ENCODE data around the gene ANKRD18B. TPM values are rescaled to one million over a fixed set of nuclear protein-coding genes. Genes with fewer than 3 reads are reported as not detected.

Gene ANKRD18B
- not detected in 2 replicates for total RNA-seq

DNA sequence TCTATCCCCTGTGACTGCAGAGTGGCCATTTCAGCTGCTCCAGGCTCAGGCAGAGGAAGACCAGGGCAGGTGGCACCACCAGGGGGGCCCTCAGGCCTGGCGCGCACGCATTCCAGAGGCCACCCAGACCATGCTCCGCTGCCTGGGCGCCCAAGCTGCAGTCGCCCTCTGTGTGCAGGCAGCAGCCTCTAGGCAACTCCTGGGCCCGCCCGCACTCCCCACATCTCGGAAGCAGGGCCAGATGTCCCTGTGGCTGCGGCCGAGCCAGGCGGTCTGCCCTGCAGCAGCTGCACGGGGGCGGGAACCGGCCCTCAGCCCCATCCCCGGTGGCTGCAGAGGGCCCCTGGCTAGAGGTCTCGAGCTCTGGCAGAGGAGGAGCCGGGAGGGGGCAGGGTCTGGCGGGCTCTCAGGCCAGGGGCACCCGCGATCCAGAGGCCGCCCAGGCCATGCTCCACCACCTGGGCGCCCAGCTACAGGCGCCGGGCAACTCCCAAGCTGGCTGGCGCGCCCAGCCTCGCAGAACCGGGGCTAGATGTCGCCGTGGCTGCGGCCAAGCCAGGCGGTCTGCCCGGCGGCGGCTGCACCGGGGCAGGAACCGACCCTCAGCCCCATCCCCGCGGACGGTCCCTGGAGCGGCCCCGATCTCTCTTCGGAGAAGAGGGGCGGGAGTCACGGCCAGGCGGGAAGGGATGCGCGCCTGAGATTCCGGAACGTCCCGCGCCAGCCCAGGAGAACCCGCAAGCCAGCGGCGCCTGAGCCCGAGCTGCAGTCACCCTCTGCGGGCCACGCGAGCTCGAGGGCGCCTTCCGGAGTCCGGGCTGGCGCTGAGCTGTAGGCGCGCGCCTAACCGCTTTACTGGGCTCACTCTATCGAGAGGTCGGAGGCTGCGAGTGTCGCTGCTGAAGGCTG lies at the start of gene ANKRD18B:
Gene ANKRD18B (plus strand): TSS at position 855 of the 909 bp plus-strand sequence. CDS start 239 bp downstream, outside the sequence.

Other genes starting within 250 kb of the ANKRD18B start
- gene NFX1, start 233.7 kb upstream of the ANKRD18B start, total RNA-seq = 14.7 and 16.9 TPM in 2 replicates
- gene AQP7, start 121.7 kb upstream of the ANKRD18B start, total RNA-seq = not detected in 2 replicates
- gene AQP3, start 76.7 kb upstream of the ANKRD18B start, total RNA-seq = 5.4 and 34.3 TPM in 2 replicates
- 17.2 and 28.6 TPM in 2 replicates for gene NOL6, start 50.3 kb upstream of the ANKRD18B start, total RNA-seq

Data from pericardium fibroblast (primary cell).